HL-60 (cell line): ENCODE measurements around the gene HES5.
"Not testable (repeated sequence)": the region's sequence is repeated elsewhere in the genome, so short reads cannot be mapped to it uniquely, and the experiment has no call there.

Source experiments
- DNase-seq, 2 experiments: peaks; one replicate each; pipeline ENCODE4 v3.0.0-alpha.2; 2010 to 2020; ENCODE audit warnings: low read depth in 1 of 2, low spot score in 1 of 2
- H3K27ac ChIP-seq: fragments of 250-450 bp; sonication (Bioruptor Pico); replicated peaks from 2 replicates; pipeline ENCODE4 v1.5.1; 2020; ENCODE audit warnings: mild to moderate bottlenecking, moderate library complexity
- H3K27me3 ChIP-seq: fragments of 250-450 bp; sonication (Bioruptor Pico); 2 replicates; pipeline ENCODE4 v1.5.1; 2021; ENCODE audit warnings: mild to moderate bottlenecking, moderate library complexity; ENCODE audit not compliant: insufficient read depth, poor library complexity, severe bottlenecking
- H3K4me3 ChIP-seq: replicated peaks from 2 replicates; pipeline ENCODE4 v1.5.1; 2011; ENCODE audit warnings: mild to moderate bottlenecking, control low read depth, low read length; ENCODE audit not compliant: insufficient read depth
- CTCF ChIP-seq: IDR thresholded peaks from one replicate; pipeline ENCODE4 v1.5.1; 2011; ENCODE audit warnings: low read length, control low read depth, inconsistent platforms; ENCODE audit not compliant: insufficient read depth
- GABPA ChIP-seq: IDR thresholded peaks from 2 replicates; pipeline ENCODE4 v1.6.1; 2012; ENCODE audit warnings: low read depth
- POLR2AphosphoS5 ChIP-seq: IDR thresholded peaks from 2 replicates; pipeline ENCODE4 v1.6.1; 2012; ENCODE audit warnings: low read depth
- REST ChIP-seq: IDR thresholded peaks from 2 replicates; pipeline ENCODE4 v1.6.1; 2012; ENCODE audit warnings: low read depth; ENCODE audit not compliant: insufficient replicate concordance
- SPI1 ChIP-seq: IDR thresholded peaks from 2 replicates; pipeline ENCODE4 v1.6.1; 2012; ENCODE audit warnings: low read depth, mild to moderate bottlenecking, borderline replicate concordance

Gene HES5

GRCh38 chr1:2570332-2570731 lies 40.3 kb upstream of the HES5 start:
- Histone ChIP-seq H3K27ac (no peak overlapping the region), H3K4me3 (no peak overlapping the region), H3K27me3 (no peaks in the 10 kb centered on the region)
- DNase-seq, result peak in 1 of 2 experiments; percentile 38
- no peak for TF ChIP-seq REST
- no peak for TF ChIP-seq CTCF
- TF ChIP-seq POLR2AphosphoS5, result no peak
- TF ChIP-seq SPI1, result no peak
- TF ChIP-seq GABPA, result no peak

GRCh38 chr1:2569703-2570102 lies 39.6 kb upstream of the HES5 start:
- H3K27ac ChIP-seq, H3K4me3 ChIP-seq, H3K27me3 ChIP-seq, DNase-seq: not testable (repeated sequence)

GRCh38 chr1:2569060-2569459 lies 39.0 kb upstream of the HES5 start:
- Histone ChIP-seq H3K27ac (no peak overlapping the region), H3K27me3 (no peaks in the 10 kb centered on the region), H3K4me3 (no peak overlapping the region)
- TF ChIP-seq POLR2AphosphoS5 (no peak), SPI1 (no peak), GABPA (no peak), CTCF (no peak), REST (no peak)
- no peak for DNase-seq

GRCh38 chr1:2568187-2568816 lies 38.2 kb upstream of the HES5 start:
- H3K27me3 ChIP-seq, DNase-seq, H3K4me3 ChIP-seq, H3K27ac ChIP-seq: not testable (repeated sequence)

GRCh38 chr1:2567083-2567679 lies 37.1 kb upstream of the HES5 start:
- Histone ChIP-seq H3K27ac (no peak overlapping the region), H3K27me3 (no peaks in the 10 kb centered on the region)

More at GRCh38 chr1:2567083-2567679, 37.1 kb upstream of the HES5 start:
- no peak overlapping the region for H3K4me3 ChIP-seq
- TF ChIP-seq POLR2AphosphoS5 (no peak), SPI1 (no peak), GABPA (no peak), REST (no peak), CTCF (no peak)
- no peak for DNase-seq
